NCI-H1092 treated with DMSO at 0.1 percent for 48 hours (cell line): Measurements from ENCODE around the gene ACO1.

ENCODE experiments used
- DNase-seq: peaks from one replicate; lab custom pipeline; 2025; lab: John Stamatoyannopoulos, UW

ACO1 gene

GRCh38 chr9:32497921-32498320 is 113.5 kb downstream of the ACO1 start:
- DNase-seq = no peak

GRCh38 chr9:32500768-32501167 is 116.3 kb downstream of the ACO1 start:
- DNase-seq = no peak

- DNase-seq = no peak
Observed at GRCh38 chr9:32501868-32502267, 117.4 kb downstream of the ACO1 start.

GRCh38 chr9:32502464-32502863 is 118.0 kb downstream of the ACO1 start:
- no peak for DNase-seq

- DNase-seq = no peak
Observed at GRCh38 chr9:32503008-32503407, 118.6 kb downstream of the ACO1 start.
